Neural crest cell (in vitro differentiated cells): ENCODE measurements around the gene VRK1. TPM values are rescaled to one million over a fixed set of nuclear protein-coding genes. Genes with fewer than 3 reads are reported as not detected.

Experiments
- DNase-seq: peaks from one replicate; pipeline ENCODE4 v3.0.0; 2021; ENCODE audit warnings: low read depth, mixed read lengths, low spot score
- H3K27ac Mint-ChIP-seq: one replicate; pipeline ENCODE4 v1.8.0; 2021; ENCODE audit warnings: mild to moderate bottlenecking, mixed read lengths; ENCODE audit not compliant: unreplicated experiment
- H3K27me3 Mint-ChIP-seq: 2 replicates; pipeline ENCODE4 v1.8.0; 2021; ENCODE audit warnings: low read depth, mild to moderate bottlenecking, mixed read lengths
- H3K36me3 Mint-ChIP-seq: 2 replicates; pipeline ENCODE4 v1.8.0; 2021; ENCODE audit warnings: low read depth, mild to moderate bottlenecking, mixed read lengths
- H3K4me1 Mint-ChIP-seq: 2 replicates; pipeline ENCODE4 v1.8.0; 2021; ENCODE audit warnings: mixed read lengths
- H3K4me3 Mint-ChIP-seq: one replicate; pipeline ENCODE4 v1.8.0; 2021; ENCODE audit warnings: mild to moderate bottlenecking, mixed read lengths
- H3K9me3 Mint-ChIP-seq: 2 replicates; pipeline ENCODE4 v1.8.0; 2021; ENCODE audit warnings: mixed read lengths
- CTCF ChIP-seq: fragments of 200-600 bp; sonication (generic); conservative IDR thresholded peaks from 2 replicates; pipeline ENCODE4 v1.5.0; 2021; ENCODE audit warnings: antibody characterized with exemption, mild to moderate bottlenecking
- total RNA-seq: library from RNA; stranded (reverse); gene quantifications from 2 replicates; pipeline ENCODE4 v1.2.1, GENCODE V29; 2021

Gene VRK1
- total RNA-seq, 1 donor from 2014 or later: 62.1 TPM

GRCh38 chr14:96830946-96831345, 33.8 kb downstream of the VRK1 start:
- no peaks in the 10 kb centered on the region for H3K27me3 Mint-ChIP-seq
- H3K4me3 Mint-ChIP-seq: no peak overlapping the region
- no peak for TF ChIP-seq CTCF

GRCh38 chr14:96832351-96832750, 35.2 kb downstream of the VRK1 start:
- H3K4me1 Mint-ChIP-seq: no peaks in the 10 kb centered on the region
- H3K36me3 Mint-ChIP-seq: peaks cover 29% of the 10 kb centered on the region
- no peak for DNase-seq
- no peak for TF ChIP-seq CTCF
- H3K27ac Mint-ChIP-seq: no peak overlapping the region
- H3K4me3 Mint-ChIP-seq: no peak overlapping the region
- H3K27me3 Mint-ChIP-seq: no peaks in the 10 kb centered on the region
- H3K9me3 Mint-ChIP-seq: peaks cover 14% of the 10 kb centered on the region

More at GRCh38 chr14:96830946-96831345, 33.8 kb downstream of the VRK1 start:
- no peak for DNase-seq
- Mint-ChIP-seq H3K4me1 (peaks cover 3% of the 10 kb centered on the region), H3K27ac (peak overlapping the region; percentile 31), H3K9me3 (peaks cover 14% of the 10 kb centered on the region), H3K36me3 (peaks cover 25% of the 10 kb centered on the region)

- no peak for TF ChIP-seq CTCF
- H3K36me3 Mint-ChIP-seq: peaks cover 16% of the 10 kb centered on the region
- H3K27ac Mint-ChIP-seq: no peak overlapping the region
- no peaks in the 10 kb centered on the region for H3K27me3 Mint-ChIP-seq
- H3K4me3 Mint-ChIP-seq: no peak overlapping the region
- H3K4me1 Mint-ChIP-seq: peaks cover 12% of the 10 kb centered on the region
- peaks cover 3% of the 10 kb centered on the region for H3K9me3 Mint-ChIP-seq
- no peak for DNase-seq
These were observed 41.3 kb downstream of the VRK1 start for GRCh38 chr14:96838449-96838848.

- peaks cover 12% of the 10 kb centered on the region for H3K4me1 Mint-ChIP-seq
- H3K36me3 Mint-ChIP-seq: peaks cover 16% of the 10 kb centered on the region
- TF ChIP-seq CTCF: no peak
- no peak for DNase-seq
- no peaks in the 10 kb centered on the region for H3K27me3 Mint-ChIP-seq
- H3K9me3 Mint-ChIP-seq: peaks cover 3% of the 10 kb centered on the region
- no peak overlapping the region for H3K4me3 Mint-ChIP-seq
- no peak overlapping the region for H3K27ac Mint-ChIP-seq
These were observed 42.1 kb downstream of the VRK1 start for GRCh38 chr14:96839251-96839650.

GRCh38 chr14:96843137-96843536, 46.0 kb downstream of the VRK1 start:
- H3K4me3 Mint-ChIP-seq: no peak overlapping the region
- DNase-seq: no peak
- peaks cover 3% of the 10 kb centered on the region for H3K9me3 Mint-ChIP-seq
- H3K27me3 Mint-ChIP-seq: no peaks in the 10 kb centered on the region
- no peak for TF ChIP-seq CTCF
- H3K4me1 Mint-ChIP-seq: peaks cover 25% of the 10 kb centered on the region
- H3K27ac Mint-ChIP-seq: no peak overlapping the region
- peaks cover 18% of the 10 kb centered on the region for H3K36me3 Mint-ChIP-seq
